ENCODE results near the gene ABHD17A. TPM values are rescaled to one million over a fixed set of nuclear protein-coding genes. Genes with fewer than 3 reads are reported as not detected.

ABHD17A gene
- total and polyA plus RNA-seq, 9 of the 15 experiments (the other 6 are each of a cell fraction or from before 2014, with no cell fraction given) = 0.04 to 135 (median 21.8) TPM; not detected in 1

- TF ChIP-seq PREB (CRISPR knock-in tag; IDR thresholded peaks at IDR 0.05) (no peak), CBX8 (IDR thresholded peaks at IDR 0.05; ENCODE audit: borderline replicate concordance, extremely low read depth, low read depth, low read length, poor library complexity, severe bottlenecking) (no peak), MXD1 (CRISPR knock-in tag; IDR thresholded peaks at IDR 0.05; ENCODE audit: borderline replicate concordance, poor library complexity, severe bottlenecking) (no peak), ZNF764 (CRISPR knock-in tag; IDR thresholded peaks at IDR 0.05; ENCODE audit: low read depth) (no peak), RBM39 (optimal IDR thresholded peaks at IDR 0.05; ENCODE audit: low read depth, low read length) (no peak), SAP30 (IDR thresholded peaks at IDR 0.05; ENCODE audit: borderline replicate concordance, insufficient read depth, low read depth, low read length, poor library complexity, severe bottlenecking) (no peak), SPI1 (IDR thresholded peaks at IDR 0.05; ENCODE audit: borderline replicate concordance, low read depth, low read length) (no peak), PURB (CRISPR knock-in tag; IDR thresholded peaks at IDR 0.05; ENCODE audit: low read depth) (no peak), NFE2L1 (tag; IDR thresholded peaks at IDR 0.05; ENCODE audit: borderline replicate concordance, low read depth) (no peak), ZNF146 (CRISPR knock-in tag; IDR thresholded peaks at IDR 0.05; ENCODE audit: unreplicated experiment) (no peak), ZNF785 (CRISPR knock-in tag; IDR thresholded peaks at IDR 0.05) (no peak), ETS2 (tag; IDR thresholded peaks at IDR 0.05; ENCODE audit: borderline replicate concordance, poor library complexity, severe bottlenecking) (no peak), ZNF134 (CRISPR knock-in tag; conservative IDR thresholded peaks at IDR 0.05) (0 out of 2 replicates have a peak, but pooled peaks have one; percentile 7), NONO (IDR thresholded peaks at IDR 0.05; ENCODE audit: low read depth in 2 of 2, low read length in 1 of 2) (peak in 1 of 2 experiments; percentile 89; a peak in 3 of 4 replicates), ZNF184 (CRISPR knock-in tag; IDR thresholded peaks at IDR 0.05) (no peak)
These were observed 36.7 kb downstream of the ABHD17A start, which contains the start of gene REXO1 (continued) for GRCh38 chr19:1848399-1849131.

Measured in K562 (cell line).